ENCODE results near the gene DENND1A.

DENND1A gene

DNA sequence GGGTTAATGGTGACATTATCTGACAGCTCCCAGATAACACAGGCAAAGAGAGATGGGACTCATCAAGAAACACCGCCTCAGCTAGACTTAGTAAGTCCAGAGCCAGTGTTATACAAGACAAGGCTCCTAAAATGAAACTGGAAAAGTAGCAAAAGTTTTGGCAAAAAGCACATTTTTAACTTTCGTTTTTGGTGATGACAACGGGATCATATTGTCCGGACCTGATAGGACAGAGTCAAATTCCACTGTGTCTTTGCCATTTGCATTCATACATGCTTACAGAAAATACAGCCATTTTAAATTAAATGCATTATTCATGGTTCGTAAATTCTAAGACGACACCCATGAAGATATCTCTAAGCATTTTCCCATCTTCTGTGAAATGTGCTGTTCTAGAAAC is 421.9 kb downstream of the DENND1A start:
- no peaks in the 10 kb centered on the region for H3K79me2 ChIP-seq (ENCODE audit: insufficient read depth, low read length)
- no peaks in the 10 kb centered on the region for H4K20me1 ChIP-seq (ENCODE audit: insufficient read depth, low read length, poor library complexity, severe bottlenecking)
- H3K9me2 ChIP-seq (replicated peaks; ENCODE audit: low read depth, low read length) = no peaks in the 10 kb centered on the region
- no peaks in the 10 kb centered on the region for H3K4me1 ChIP-seq (ENCODE audit: insufficient read depth, low read length, poor library complexity, severe bottlenecking)
- H3K36me3 ChIP-seq (ENCODE audit: insufficient read depth, low read length) = no peaks in the 10 kb centered on the region
- no peak overlapping the region for H3K4me3 ChIP-seq (ENCODE audit: low read length, poor library complexity, severe bottlenecking)
- no peaks in the 10 kb centered on the region for H3K9me3 ChIP-seq (ENCODE audit: insufficient read depth, low read depth, low read length)
- no peaks in the 10 kb centered on the region for H3F3A ChIP-seq (ENCODE audit: low read depth)
- H3K27me3 ChIP-seq (ENCODE audit: insufficient read depth, low read length, poor library complexity, severe bottlenecking) = no peaks in the 10 kb centered on the region
- H3K9ac ChIP-seq (ENCODE audit: low read depth, low read length, poor library complexity, severe bottlenecking) = no peak overlapping the region
- no peak overlapping the region for H2AFZ ChIP-seq (ENCODE audit: low read length)
- no peak overlapping the region for H3K4me2 ChIP-seq (ENCODE audit: low read depth, low read length, poor library complexity, severe bottlenecking)
- TF ChIP-seq, protein P1, sequence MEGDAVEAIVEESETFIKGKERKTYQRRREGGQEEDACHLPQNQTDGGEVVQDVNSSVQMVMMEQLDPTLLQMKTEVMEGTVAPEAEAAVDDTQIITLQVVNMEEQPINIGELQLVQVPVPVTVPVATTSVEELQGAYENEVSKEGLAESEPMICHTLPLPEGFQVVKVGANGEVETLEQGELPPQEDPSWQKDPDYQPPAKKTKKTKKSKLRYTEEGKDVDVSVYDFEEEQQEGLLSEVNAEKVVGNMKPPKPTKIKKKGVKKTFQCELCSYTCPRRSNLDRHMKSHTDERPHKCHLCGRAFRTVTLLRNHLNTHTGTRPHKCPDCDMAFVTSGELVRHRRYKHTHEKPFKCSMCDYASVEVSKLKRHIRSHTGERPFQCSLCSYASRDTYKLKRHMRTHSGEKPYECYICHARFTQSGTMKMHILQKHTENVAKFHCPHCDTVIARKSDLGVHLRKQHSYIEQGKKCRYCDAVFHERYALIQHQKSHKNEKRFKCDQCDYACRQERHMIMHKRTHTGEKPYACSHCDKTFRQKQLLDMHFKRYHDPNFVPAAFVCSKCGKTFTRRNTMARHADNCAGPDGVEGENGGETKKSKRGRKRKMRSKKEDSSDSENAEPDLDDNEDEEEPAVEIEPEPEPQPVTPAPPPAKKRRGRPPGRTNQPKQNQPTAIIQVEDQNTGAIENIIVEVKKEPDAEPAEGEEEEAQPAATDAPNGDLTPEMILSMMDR (conservative IDR thresholded peaks at IDR 0.05; ENCODE audit: low read length) = no peak
- TF ChIP-seq EZH2phosphoT487 (IDR thresholded peaks at IDR 0.05; ENCODE audit: borderline replicate concordance) = no peak

DNA sequence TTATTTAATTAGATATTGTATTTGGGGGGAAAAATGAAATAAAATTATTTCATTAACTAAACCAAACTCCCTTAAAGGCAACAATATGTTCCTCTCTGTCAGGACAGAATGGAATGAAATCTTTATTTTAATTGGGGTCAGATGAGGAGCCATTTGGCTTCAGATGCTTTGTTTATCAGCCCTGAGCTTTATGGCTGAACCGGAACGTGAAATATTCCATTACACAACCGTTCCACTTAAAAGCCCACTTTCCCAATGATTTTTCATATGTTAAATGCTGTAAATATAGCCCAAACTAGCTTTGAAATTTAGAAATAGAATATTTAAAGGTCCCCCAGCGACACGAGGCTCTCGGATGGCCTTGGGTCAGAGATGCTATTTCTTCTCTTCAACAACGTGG is 424.4 kb downstream of the DENND1A start:
- no peaks in the 10 kb centered on the region for H4K20me1 ChIP-seq (ENCODE audit: insufficient read depth, low read length, poor library complexity, severe bottlenecking)
- TF ChIP-seq, protein P1 (conservative IDR thresholded peaks at IDR 0.05; ENCODE audit: low read length) = no peak
- TF ChIP-seq EZH2phosphoT487 (IDR thresholded peaks at IDR 0.05; ENCODE audit: borderline replicate concordance) = no peak
- H3K36me3 ChIP-seq (ENCODE audit: insufficient read depth, low read length) = no peaks in the 10 kb centered on the region

DNA sequence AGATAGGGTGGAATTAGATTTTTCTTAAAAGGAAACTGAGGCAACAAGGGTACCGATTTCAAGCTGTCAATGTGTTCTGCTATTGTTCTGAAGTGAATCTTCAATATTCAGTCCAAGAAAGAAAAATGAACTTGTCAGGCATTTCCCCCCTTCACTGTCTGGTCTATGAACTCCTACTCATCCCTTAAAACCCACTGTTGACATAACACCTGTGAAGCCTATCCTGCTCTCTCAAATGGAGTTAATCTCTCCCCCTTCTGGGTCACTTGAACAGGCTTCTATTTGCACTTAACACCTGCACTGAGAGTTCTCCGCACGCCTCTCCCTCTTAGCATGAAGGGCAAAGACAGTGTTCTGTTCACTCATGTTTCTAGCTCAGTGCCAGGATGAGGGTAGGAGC is 429.6 kb downstream of the DENND1A start:
- H3F3A ChIP-seq (ENCODE audit: low read depth) = no peaks in the 10 kb centered on the region
- H2AFZ ChIP-seq (ENCODE audit: low read length) = no peak overlapping the region
- no peaks in the 10 kb centered on the region for H3K36me3 ChIP-seq (ENCODE audit: insufficient read depth, low read length)
- H3K79me2 ChIP-seq (ENCODE audit: insufficient read depth, low read length) = no peaks in the 10 kb centered on the region
- H4K20me1 ChIP-seq (ENCODE audit: insufficient read depth, low read length, poor library complexity, severe bottlenecking) = no peaks in the 10 kb centered on the region
- no peak overlapping the region for H3K9ac ChIP-seq (ENCODE audit: low read depth, low read length, poor library complexity, severe bottlenecking)
- TF ChIP-seq, protein P1 (conservative IDR thresholded peaks at IDR 0.05; ENCODE audit: low read length) = no peak
- TF ChIP-seq EZH2phosphoT487 (IDR thresholded peaks at IDR 0.05; ENCODE audit: borderline replicate concordance) = no peak
- H3K27me3 ChIP-seq (ENCODE audit: insufficient read depth, low read length, poor library complexity, severe bottlenecking) = no peaks in the 10 kb centered on the region
- H3K9me2 ChIP-seq (replicated peaks; ENCODE audit: low read depth, low read length) = no peaks in the 10 kb centered on the region
- no peak overlapping the region for H3K4me3 ChIP-seq (ENCODE audit: low read length, poor library complexity, severe bottlenecking)
- no peaks in the 10 kb centered on the region for H3K4me1 ChIP-seq (ENCODE audit: insufficient read depth, low read length, poor library complexity, severe bottlenecking)
- H3K9me3 ChIP-seq (ENCODE audit: insufficient read depth, low read depth, low read length) = no peaks in the 10 kb centered on the region
- no peak overlapping the region for H3K4me2 ChIP-seq (ENCODE audit: low read depth, low read length, poor library complexity, severe bottlenecking)

More for the DNA sequence above, 424.4 kb downstream of the DENND1A start:
- H3K4me2 ChIP-seq (ENCODE audit: low read depth, low read length, poor library complexity, severe bottlenecking) = no peak overlapping the region
- H3K79me2 ChIP-seq (ENCODE audit: insufficient read depth, low read length) = no peaks in the 10 kb centered on the region
- no peak overlapping the region for H3K4me3 ChIP-seq (ENCODE audit: low read length, poor library complexity, severe bottlenecking)
- H3K9me2 ChIP-seq (replicated peaks; ENCODE audit: low read depth, low read length) = no peaks in the 10 kb centered on the region
- H3F3A ChIP-seq (ENCODE audit: low read depth) = no peaks in the 10 kb centered on the region
- H3K9ac ChIP-seq (ENCODE audit: low read depth, low read length, poor library complexity, severe bottlenecking) = no peak overlapping the region
- no peaks in the 10 kb centered on the region for H3K4me1 ChIP-seq (ENCODE audit: insufficient read depth, low read length, poor library complexity, severe bottlenecking)
- H2AFZ ChIP-seq (ENCODE audit: low read length) = no peak overlapping the region
- no peaks in the 10 kb centered on the region for H3K9me3 ChIP-seq (ENCODE audit: insufficient read depth, low read depth, low read length)
- no peaks in the 10 kb centered on the region for H3K27me3 ChIP-seq (ENCODE audit: insufficient read depth, low read length, poor library complexity, severe bottlenecking)
